IPS-NIHi7 (cell line): Measurements from ENCODE around the gene FSTL1.
"Not testable (repeated sequence)": the region's sequence is repeated elsewhere in the genome, so short reads cannot be mapped to it uniquely, and the experiment has no call there.

Source experiments
- DNase-seq: peaks from one replicate; pipeline ENCODE4 v3.0.0; 2012; ENCODE audit warnings: mixed read lengths; ENCODE audit errors: extremely low spot score

Gene FSTL1

GRCh38 chr3:120418446-120418845, 32.3 kb downstream of the FSTL1 start:
- no peak for DNase-seq

GRCh38 chr3:120417272-120417911, 33.4 kb downstream of the FSTL1 start:
- DNase-seq, result peak; percentile 97

- DNase-seq, result no peak
Observed at GRCh38 chr3:120416868-120417267, 33.9 kb downstream of the FSTL1 start.

- DNase-seq, result no peak
Observed at GRCh38 chr3:120415756-120416155, 35.0 kb downstream of the FSTL1 start.

- DNase-seq, result no peak
Observed at GRCh38 chr3:120410541-120410940, 40.3 kb downstream of the FSTL1 start.

GRCh38 chr3:120410116-120410515, 40.7 kb downstream of the FSTL1 start:
- DNase-seq, result no peak

- DNase-seq, result no peak
Observed at GRCh38 chr3:120407508-120408287, 43.1 kb downstream of the FSTL1 start.

GRCh38 chr3:120404876-120405275, 45.9 kb downstream of the FSTL1 start:
- no peak for DNase-seq

GRCh38 chr3:120402257-120402656, 48.5 kb downstream of the FSTL1 start:
- DNase-seq, result no peak

GRCh38 chr3:120399372-120399771, 51.4 kb downstream of the FSTL1 start:
- no peak for DNase-seq

- DNase-seq, result no peak
Observed at GRCh38 chr3:120396469-120396868, 54.3 kb downstream of the FSTL1 start.

- DNase-seq, result no peak
Observed at GRCh38 chr3:120394347-120394746, 56.4 kb downstream of the FSTL1 start.

- DNase-seq, result no peak
Observed at GRCh38 chr3:120393761-120394160, 57.0 kb downstream of the FSTL1 start.

GRCh38 chr3:120393243-120393642, 57.5 kb downstream of the FSTL1 start:
- DNase-seq, result no peak

- no peak for DNase-seq
Observed at GRCh38 chr3:120382941-120383447, 67.8 kb downstream of the FSTL1 start.

GRCh38 chr3:120381503-120381902, 69.3 kb downstream of the FSTL1 start:
- DNase-seq, result no peak

GRCh38 chr3:120377948-120378347, 72.8 kb downstream of the FSTL1 start:
- DNase-seq, result not testable (repeated sequence)

- DNase-seq, result no peak
Observed at GRCh38 chr3:120370463-120370862, 80.3 kb downstream of the FSTL1 start.

GRCh38 chr3:120369037-120369467, 81.7 kb downstream of the FSTL1 start:
- DNase-seq, result no peak

- DNase-seq, result no peak
Observed at GRCh38 chr3:120368172-120368571, 82.6 kb downstream of the FSTL1 start.

- DNase-seq, result no peak
Observed at GRCh38 chr3:120364821-120365220, 86.0 kb downstream of the FSTL1 start.

- DNase-seq, result no peak
Observed at GRCh38 chr3:120364101-120364500, 86.7 kb downstream of the FSTL1 start.

- DNase-seq, result no peak
Observed at GRCh38 chr3:120357807-120358206, 93.0 kb downstream of the FSTL1 start.
